K562 (cell line): ENCODE data around the gene ZNF2. TPM values are rescaled to one million over a fixed set of nuclear protein-coding genes. Genes with fewer than 3 reads are reported as not detected.

Experiments
- ATAC-seq: fragments of 200-7000 bp; cut with Tn5 transposase; 3 replicates; pipeline ENCODE4 v1.9.1; 2020; ENCODE audit warnings: moderate library complexity
- BruUV-seq: library from RNA; stranded (reverse); fragments of 400-500 nt; replicated peaks from 2 replicates; lab custom pipeline; 2021; lab: Mats Ljungman, UMichigan
- CTCF ChIA-PET: fragments of 300-600 bp; formaldehyde crosslinking; extraction: SDS; loops from one replicate; lab custom pipeline; 2021; ENCODE audit warnings: low intra/inter-chr PET ratio; lab: Yijun Ruan, JAX
- POLR2A ChIA-PET: fragments of 300-600, 350-650 bp; sonication (Branson Sonifier 250); formaldehyde crosslinking; extraction: SDS; loops from one replicate; lab custom pipeline; 2021; ENCODE audit warnings: antibody characterized with exemption, inconsistent platforms; lab: Yijun Ruan, JAX
- DNase-seq, 4 experiments: peaks; one replicate each; pipeline versions ENCODE4 v3.0.0 to v3.0.0-alpha.2; 2011 to 2018; ENCODE audit warnings: low spot score in 3 of 4, mixed read lengths in 3 of 4; ENCODE audit errors: extremely low read depth in 1 of 4
- FAIRE-seq: peaks from 2 replicates; lab custom pipeline; 2011; peaks lifted over from hg19 to GRCh38; lab: Jason Lieb, UNC
- H2AFZ ChIP-seq: 2 replicates; pipeline ENCODE4 v1.6.0; 2011; ENCODE audit warnings: low read depth, low read length, control low read depth, inconsistent platforms
- H3K27ac ChIP-seq: fragments of 200-600 bp; 3 replicates; pipeline ENCODE4 v1.8.0; 2011; ENCODE audit warnings: low read depth, mild to moderate bottlenecking, control low read depth, inconsistent platforms, low read length, moderate library complexity, mixed read lengths; ENCODE audit errors: extremely low read depth
- H3K27me3 ChIP-seq, 2 experiments: fragments of 300-600 bp in 1 of 2; 2 replicates in 1 of 2; 3 replicates in 1 of 2; pipeline versions ENCODE4 v1.6.0 to v1.8.0; 2011; ENCODE audit warnings: inconsistent platforms in 2 of 2, low read length in 2 of 2, mild to moderate bottlenecking in 1 of 2, mixed read lengths in 1 of 2, moderate library complexity in 1 of 2; ENCODE audit not compliant: control insufficient read depth in 2 of 2, insufficient read depth in 2 of 2
- H3K36me3 ChIP-seq: fragments of 300-600 bp; 3 replicates; pipeline ENCODE4 v1.8.0; 2011; ENCODE audit warnings: mild to moderate bottlenecking, low read length, inconsistent platforms; ENCODE audit not compliant: control insufficient read depth, insufficient read depth
- H3K4me1 ChIP-seq, 2 experiments: fragments of 200-600 bp in 1 of 2; replicated peaks in 1 of 2; 2 replicates in 1 of 2; 3 replicates in 1 of 2; pipeline versions ENCODE4 v1.5.1 to v1.8.0; 2011; ENCODE audit warnings: inconsistent platforms in 2 of 2, low read length in 2 of 2, mild to moderate bottlenecking in 1 of 2, mixed read lengths in 1 of 2, moderate library complexity in 1 of 2; ENCODE audit not compliant: control insufficient read depth in 2 of 2, insufficient read depth in 2 of 2
- H3K4me2 ChIP-seq: 2 replicates; pipeline ENCODE4 v1.6.1; 2011; ENCODE audit warnings: low read length, control low read depth, inconsistent platforms, mixed read lengths; ENCODE audit not compliant: insufficient read depth
- H3K4me3 ChIP-seq: fragments of 200-600 bp; sonication (generic), shearing (Covaris generic); 2 replicates; pipeline ENCODE4 v1.5.1; 2016; ENCODE audit warnings: control low read depth, inconsistent platforms
- H3K79me2 ChIP-seq: fragments of 200-600 bp; 3 replicates; pipeline ENCODE4 v1.8.0; 2011; ENCODE audit warnings: low read length, inconsistent platforms; ENCODE audit not compliant: control insufficient read depth, insufficient read depth
- H3K9ac ChIP-seq, 2 experiments: 2 replicates each; pipeline versions ENCODE4 v1.6.0 to v1.6.1; 2011; ENCODE audit warnings: low read depth in 2 of 2, low read length in 2 of 2, control low read depth in 1 of 2, inconsistent platforms in 1 of 2, mild to moderate bottlenecking in 1 of 2, mixed read lengths in 1 of 2; ENCODE audit not compliant: insufficient read depth in 1 of 2
- H3K9me1 ChIP-seq: one replicate; pipeline ENCODE4 v1.6.0; 2011; ENCODE audit warnings: inconsistent platforms, mild to moderate bottlenecking, low read length, moderate library complexity; ENCODE audit not compliant: control insufficient read depth, insufficient read depth
- H3K9me3 ChIP-seq: replicated peaks from 2 replicates; pipeline ENCODE4 v1.5.1; 2011; ENCODE audit warnings: low read depth, low read length, inconsistent platforms; ENCODE audit not compliant: control insufficient read depth, insufficient read depth
- H4K20me1 ChIP-seq: replicated peaks from 2 replicates; pipeline ENCODE4 v1.6.1; 2011; ENCODE audit warnings: low read length, inconsistent platforms, mixed read lengths; ENCODE audit not compliant: control insufficient read depth, insufficient read depth
- BDP1 ChIP-seq: IDR thresholded peaks from 3 replicates; pipeline ENCODE4 v1.6.1; 2011; ENCODE audit not compliant: insufficient read length, insufficient read depth
- CBFA2T2 ChIP-seq: fragments of 450-650 bp; conservative IDR thresholded peaks from 2 replicates; pipeline ENCODE4 v1.6.1; 2017; ENCODE audit warnings: mild to moderate bottlenecking
- CBX3 ChIP-seq, 2 experiments: IDR thresholded peaks; 1 replicate in 1 of 2; 2 replicates in 1 of 2; pipeline ENCODE4 v1.6.1; 2012; ENCODE audit warnings: inconsistent platforms in 2 of 2, low read length in 2 of 2, borderline replicate concordance in 1 of 2, control low read depth in 1 of 2
- CBX5 ChIP-seq: IDR thresholded peaks from 2 replicates; pipeline ENCODE4 v1.6.1; 2014; ENCODE audit warnings: low read depth, borderline replicate concordance
- ETS1 ChIP-seq: conservative IDR thresholded peaks from 2 replicates; pipeline ENCODE4 v1.6.1; 2011; ENCODE audit warnings: low read depth, mild to moderate bottlenecking, low read length; ENCODE audit not compliant: control insufficient read depth
- MAFG ChIP-seq: fragments of 450-650 bp; conservative IDR thresholded peaks from 2 replicates; pipeline ENCODE4 v1.6.1; 2016; ENCODE audit warnings: missing genetic modification characterization, missing compliant biosample characterization
- MCM3 ChIP-seq: fragments of 450-650 bp; IDR thresholded peaks from 2 replicates; pipeline ENCODE4 v1.6.1; 2016
- RBM25 ChIP-seq: fragments of 200-400 bp; formaldehyde crosslinking; IDR thresholded peaks from 2 replicates; pipeline ENCODE4 v1.6.1; 2018; ENCODE audit warnings: low read length, low read depth, moderate library complexity; ENCODE audit not compliant: severe bottlenecking
- STAT6 ChIP-seq: sonication (generic); formaldehyde crosslinking; IDR thresholded peaks from 2 replicates; pipeline ENCODE4 v1.8.1; 2023; ENCODE audit warnings: mild to moderate bottlenecking, missing genetic modification reagents
- TAL1 ChIP-seq: fragments of 450-650 bp; IDR thresholded peaks from 2 replicates; pipeline ENCODE4 v1.6.1; 2016; ENCODE audit warnings: mild to moderate bottlenecking
- TRIM25 ChIP-seq: fragments of 450-650 bp; IDR thresholded peaks from 2 replicates; pipeline ENCODE4 v1.7.0; 2016; ENCODE audit warnings: borderline replicate concordance
- TRIM28 ChIP-seq: fragments of 450-650 bp; IDR thresholded peaks from 2 replicates; pipeline ENCODE4 v1.6.1; 2017
- ZFP30 ChIP-seq: fragments of 250-450 bp; sonication (Bioruptor Pico); IDR thresholded peaks from 2 replicates; pipeline ENCODE4 v1.8.0; 2022; ENCODE audit warnings: moderate library complexity, mild to moderate bottlenecking, inconsistent platforms, borderline replicate concordance
- ZNF274 ChIP-seq: IDR thresholded peaks from 2 replicates; pipeline ENCODE4 v1.6.1; 2011; ENCODE audit warnings: low read depth, mild to moderate bottlenecking, low read length, moderate library complexity, borderline replicate concordance
- ZNF280A ChIP-seq: fragments of 450-650 bp; IDR thresholded peaks from 2 replicates; pipeline ENCODE4 v1.6.1; 2018; ENCODE audit warnings: mild to moderate bottlenecking, low read depth; ENCODE audit not compliant: partially characterized antibody
- ZNF444 ChIP-seq: fragments of 250-450 bp; sonication (Bioruptor Pico); IDR thresholded peaks from 2 replicates; pipeline ENCODE4 v1.4.0; 2020; ENCODE audit warnings: mild to moderate bottlenecking, moderate library complexity
- ZNF780A ChIP-seq: fragments of 250-450 bp; sonication (Bioruptor Pico); IDR thresholded peaks from 2 replicates; pipeline ENCODE4 v1.5.0; 2021; ENCODE audit warnings: mild to moderate bottlenecking
- WGBS: fragments of 100-300 bp; shearing (Covaris generic); methylation state at CpG from one replicate; pipeline ENCODE4 v1.1.6; 2016; ENCODE audit warnings: low coverage, mixed read lengths; ENCODE audit not compliant: insufficient coverage; ENCODE audit errors: missing lambda C conversion rate; 5-methylcytosine and 5-hydroxymethylcytosine counted together
- in situ Hi-C: fragments of 300-500 bp; cut with MboI; formaldehyde crosslinking; loops from 4 replicates; pipeline ENCODE4 v1.15.0; 2018; ENCODE audit warnings: inconsistent platforms, mixed read lengths
- intact Hi-C: fragments of 100-400 bp; cut with micrococcal nuclease; formaldehyde crosslinking; loops from 2 replicates; pipeline ENCODE4 v1.14.2; 2022
- polyA plus RNA-seq, 8 experiments: library from polyadenylated mRNA; depleted of rRNA in 4 of 8; stranded (reverse) in 5 of 8; unstranded in 3 of 8; fragments of >200 nt; fragmentation: Nextera tagmentation in 2 of 8; fragmentation: Illumina TruSeq in 1 of 8; extraction: Ambion mirVana in 2 of 8; extraction: Trizol in 1 of 8; gene quantifications; 2 replicates each; pipeline versions ENCODE4 v1.2.1 to v1.2.3, GENCODE V29; 2011 to 2014; ENCODE audit warnings: inconsistent platforms in 1 of 8, missing spikeins in 1 of 8
- total RNA-seq, 7 experiments: library from RNA; depleted of rRNA in 6 of 7; stranded (reverse); fragments of >200 nt in 6 of 7; fragmentation: Illumina TruSeq in 2 of 7; extraction: Trizol in 2 of 7; gene quantifications; 2 replicates each; pipeline versions ENCODE4 v1.2.1 to v1.2.3, GENCODE V29; 2011 to 2021; ENCODE audit warnings: low replicate concordance in 1 of 7

The ZNF2 gene
- total and polyA plus RNA-seq, 9 of the 15 experiments (the other 6 are each of a cell fraction or from before 2014, with no cell fraction given), result 1.6 to 4.5 (median 3.4) TPM

GRCh38 chr2:95149397-95149984, 16.1 kb upstream of the ZNF2 start:
- H3K36me3 ChIP-seq, result peaks cover 42% of the 10 kb centered on the region
- POLR2A ChIA-PET, result no interaction called here
- FAIRE-seq (no peak), ATAC-seq (no peak), DNase-seq (no peak)
- no peak overlapping the region for H3K4me2 ChIP-seq
- no peaks in the 10 kb centered on the region for H3K4me1 ChIP-seq
- in situ Hi-C loops, result no loop called here
- H3K9me3 ChIP-seq, result peaks cover 32% of the 10 kb centered on the region
- no peak overlapping the region for H3K9ac ChIP-seq
- intact Hi-C loops, result no loop called here
- H4K20me1 ChIP-seq, result no peaks in the 10 kb centered on the region
- H3K9me1 ChIP-seq, result no peaks in the 10 kb centered on the region
- H3K4me3 ChIP-seq, result no peak overlapping the region
- H2AFZ ChIP-seq, result no peak overlapping the region
- H3K27me3 ChIP-seq, result no peaks in the 10 kb centered on the region
- CTCF ChIA-PET, result no interaction called here
- H3K79me2 ChIP-seq, result no peaks in the 10 kb centered on the region
- WGBS, result 86% methylated on average over 6 of the region's 6 CpGs
- no peak overlapping the region for H3K27ac ChIP-seq
- BruUV-seq, result no TSS peak
- peak; percentile 100 for TF ChIP-seq ZNF274
- TF ChIP-seq CBX3 (IDR thresholded peaks at IDR 0.05; ENCODE audit: borderline replicate concordance in 1 of 2, low read length in 2 of 2), result peak in 1 of 2 experiments; percentile 58; a peak in 1 of 3 replicates
- TF ChIP-seq ETS1, result peak; percentile 85
- no peak for TF ChIP-seq ZNF444
- peak; percentile 58 for TF ChIP-seq RBM25
- TF ChIP-seq MAFG (tag), result no peak
- TF ChIP-seq CBX5, result peak; percentile 43; the same call in 1 of the 2 replicates
- no peak for TF ChIP-seq MCM3
- TF ChIP-seq TRIM28, result peak; percentile 98
- TF ChIP-seq TRIM25, result no peak
- no peak for TF ChIP-seq ZNF780A (CRISPR knock-in tag)
- TF ChIP-seq STAT6, result no peak
- no peak for TF ChIP-seq TAL1
- no peak for TF ChIP-seq CBFA2T2
- no peak for TF ChIP-seq BDP1
- peak; percentile 65 for TF ChIP-seq ZNF280A
- TF ChIP-seq ZFP30 (CRISPR knock-in tag), result no peak
